Embryonic facial prominence (tissue), 1 donor: ENCODE data around the gene FFAR2.
"Not testable (repeated sequence)": the region's sequence is repeated elsewhere in the genome, so short reads cannot be mapped to it uniquely, and the experiment has no call there.

Experiments
- DNase-seq: peaks from one replicate; pipeline ENCODE4 v3.0.0-alpha.2; 2016; ENCODE audit errors: extremely low spot score

The FFAR2 gene

GRCh38 chr19:35447606-35448469 lies at the start of gene FFAR2:
FFAR2 (plus strand) TSS chr19:35448257; CDS start chr19:35449715, 1,458 bp downstream.
- no peak for DNase-seq

- DNase-seq = no peak
These were observed 49.5 kb upstream of the FFAR2 start for GRCh38 chr19:35398570-35398969.

GRCh38 chr19:35399231-35399630 lies 48.8 kb upstream of the FFAR2 start:
- DNase-seq = no peak

GRCh38 chr19:35399948-35400772 lies 47.9 kb upstream of the FFAR2 start:
- no peak for DNase-seq

GRCh38 chr19:35400773-35401100 lies 47.3 kb upstream of the FFAR2 start:
- DNase-seq = no peak

GRCh38 chr19:35401416-35401815 lies 46.6 kb upstream of the FFAR2 start:
- DNase-seq = not testable (repeated sequence)

GRCh38 chr19:35403116-35403760 lies 44.8 kb upstream of the FFAR2 start:
- DNase-seq = no peak

- DNase-seq = no peak
These were observed 43.0 kb upstream of the FFAR2 start for GRCh38 chr19:35404879-35405622.

- DNase-seq = no peak
These were observed 40.4 kb upstream of the FFAR2 start for GRCh38 chr19:35407619-35408018.

- DNase-seq = no peak
These were observed 39.5 kb upstream of the FFAR2 start for GRCh38 chr19:35408284-35409171.

GRCh38 chr19:35409191-35409590 lies 38.9 kb upstream of the FFAR2 start:
- no peak for DNase-seq

GRCh38 chr19:35410487-35410886 lies 37.6 kb upstream of the FFAR2 start:
- DNase-seq = no peak

GRCh38 chr19:35414442-35414841 lies 33.6 kb upstream of the FFAR2 start:
- no peak for DNase-seq

GRCh38 chr19:35416331-35416730 lies 31.7 kb upstream of the FFAR2 start:
- DNase-seq = no peak

GRCh38 chr19:35417278-35417677 lies 30.8 kb upstream of the FFAR2 start:
- DNase-seq = no peak

- no peak for DNase-seq
These were observed 30.1 kb upstream of the FFAR2 start for GRCh38 chr19:35417713-35418534.

GRCh38 chr19:35419046-35419445 lies 29.0 kb upstream of the FFAR2 start:
- DNase-seq = no peak

GRCh38 chr19:35419805-35420204 lies 28.3 kb upstream of the FFAR2 start:
- no peak for DNase-seq

- DNase-seq = no peak
These were observed 26.7 kb upstream of the FFAR2 start for GRCh38 chr19:35421362-35421761.

- DNase-seq = not testable (repeated sequence)
These were observed 24.7 kb upstream of the FFAR2 start for GRCh38 chr19:35423406-35423805.
